Endodermal cell (in vitro differentiated cells): Measurements from ENCODE around the gene KIF1B. TPM values are rescaled to one million over a fixed set of nuclear protein-coding genes. Genes with fewer than 3 reads are reported as not detected.

Source experiments
- DNase-seq: peaks from one replicate; pipeline ENCODE4 v3.0.0-alpha.2; 2017
- H3K27ac ChIP-seq: 2 replicates; pipeline ENCODE4 v1.5.1; 2013; ENCODE audit warnings: mild to moderate bottlenecking, low read depth, low read length, moderate library complexity
- H3K27me3 ChIP-seq: 2 replicates; pipeline ENCODE4 v1.6.1; 2013; ENCODE audit warnings: mild to moderate bottlenecking, low read length, moderate library complexity; ENCODE audit not compliant: insufficient read depth, control insufficient read depth, poor library complexity, severe bottlenecking
- H3K36me3 ChIP-seq: 2 replicates; pipeline ENCODE4 v1.7.0; 2013; ENCODE audit warnings: mild to moderate bottlenecking, low read length, moderate library complexity; ENCODE audit not compliant: control insufficient read depth, insufficient read depth
- H3K4me1 ChIP-seq: one replicate; pipeline ENCODE4 v1.7.0; 2013; ENCODE audit warnings: low read length; ENCODE audit not compliant: control insufficient read depth, insufficient read depth
- H3K4me3 ChIP-seq: 2 replicates; pipeline ENCODE4 v1.5.1; 2013; ENCODE audit warnings: mild to moderate bottlenecking, low read length, moderate library complexity
- H3K9ac ChIP-seq: 2 replicates; pipeline ENCODE4 v1.6.1; 2013; ENCODE audit warnings: mild to moderate bottlenecking, low read length, moderate library complexity; ENCODE audit not compliant: poor library complexity, severe bottlenecking; ENCODE audit errors: extremely low read depth
- H3K9me3 ChIP-seq: 2 replicates; pipeline ENCODE4 v1.6.1; 2013; ENCODE audit warnings: mild to moderate bottlenecking, low read length, moderate library complexity; ENCODE audit not compliant: control insufficient read depth
- H3K27ac Mint-ChIP-seq: 2 replicates; pipeline ENCODE4 v1.8.0; 2020; ENCODE audit warnings: mixed read lengths
- H3K27me3 Mint-ChIP-seq: 2 replicates; pipeline ENCODE4 v1.8.0; 2021; ENCODE audit warnings: mild to moderate bottlenecking, mixed read lengths; ENCODE audit not compliant: insufficient read depth
- H3K36me3 Mint-ChIP-seq: 2 replicates; pipeline ENCODE4 v1.8.0; 2020; ENCODE audit warnings: low read depth, mixed read lengths
- H3K4me1 Mint-ChIP-seq: 2 replicates; pipeline ENCODE4 v1.8.0; 2020; ENCODE audit warnings: mixed read lengths
- H3K4me3 Mint-ChIP-seq: 2 replicates; pipeline ENCODE4 v1.8.0; 2020; ENCODE audit warnings: mild to moderate bottlenecking, moderate library complexity, mixed read lengths
- H3K9me3 Mint-ChIP-seq: 2 replicates; pipeline ENCODE4 v1.8.0; 2020; ENCODE audit warnings: mild to moderate bottlenecking, mixed read lengths
- WGBS, 2 experiments: methylation state at CpG; one replicate each; pipeline versions ENCODE4 v1.1.5 to v1.1.7; 2013; ENCODE audit warnings: missing lambda C conversion rate in 2 of 2, mixed read lengths in 1 of 2; ENCODE audit not compliant: insufficient coverage in 1 of 2, insufficient read length in 1 of 2; 5-methylcytosine and 5-hydroxymethylcytosine counted together
- total RNA-seq, 2 donors: library from RNA; stranded (reverse); fragmentation: NEBNext Ultra II Directional in 1 of 2; extraction: Animal tissue kit (Norgen Biotek cat#: 25700) in 1 of 2; gene quantifications; 2 replicates in 1 of 2; 3 replicates in 1 of 2; pipeline ENCODE4 v1.2.1, GENCODE V29; 2021
- TF ChIP-seq, protein P1 (sequence below): fragments of 200-600 bp; sonication (generic); conservative IDR thresholded peaks from 2 replicates; pipeline ENCODE4 v1.5.0; 2021; ENCODE audit warnings: antibody characterized with exemption, mild to moderate bottlenecking

Gene KIF1B
- total RNA-seq, 2 donors from 2014 or later = 71.5 to 74.2 TPM

DNA sequence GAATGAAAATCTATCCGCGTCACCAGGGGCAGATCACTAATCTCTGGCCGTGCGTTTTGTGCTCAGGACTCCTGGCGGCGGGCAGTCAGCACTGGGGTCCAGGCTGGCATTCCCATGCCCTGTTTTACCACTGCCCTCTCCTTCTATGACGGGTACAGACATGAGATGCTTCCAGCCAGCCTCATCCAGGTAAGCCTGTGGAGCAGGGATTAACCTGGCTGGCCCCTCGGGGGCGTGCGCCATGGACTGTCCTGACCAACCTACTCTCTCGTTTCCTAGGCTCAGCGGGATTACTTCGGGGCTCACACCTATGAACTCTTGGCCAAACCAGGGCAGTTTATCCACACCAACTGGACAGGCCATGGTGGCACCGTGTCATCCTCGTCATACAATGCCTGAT is 209.0 kb downstream of the KIF1B start:
- Histone ChIP-seq H3K36me3 (peaks cover 65% of the 10 kb centered on the region), H3K4me1 (no peaks in the 10 kb centered on the region), H3K27ac (no peak overlapping the region), H3K27me3 (no peaks in the 10 kb centered on the region), H3K9me3 (no peaks in the 10 kb centered on the region), H3K9ac (no peak overlapping the region), H3K4me3 (no peak overlapping the region)
- Mint-ChIP-seq H3K27ac (no peak overlapping the region), H3K36me3 (peaks cover 72% of the 10 kb centered on the region), H3K9me3 (no peaks in the 10 kb centered on the region), H3K27me3 (no peaks in the 10 kb centered on the region), H3K4me3 (no peak overlapping the region), H3K4me1 (peaks cover 6% of the 10 kb centered on the region)
- TF ChIP-seq, protein P1, sequence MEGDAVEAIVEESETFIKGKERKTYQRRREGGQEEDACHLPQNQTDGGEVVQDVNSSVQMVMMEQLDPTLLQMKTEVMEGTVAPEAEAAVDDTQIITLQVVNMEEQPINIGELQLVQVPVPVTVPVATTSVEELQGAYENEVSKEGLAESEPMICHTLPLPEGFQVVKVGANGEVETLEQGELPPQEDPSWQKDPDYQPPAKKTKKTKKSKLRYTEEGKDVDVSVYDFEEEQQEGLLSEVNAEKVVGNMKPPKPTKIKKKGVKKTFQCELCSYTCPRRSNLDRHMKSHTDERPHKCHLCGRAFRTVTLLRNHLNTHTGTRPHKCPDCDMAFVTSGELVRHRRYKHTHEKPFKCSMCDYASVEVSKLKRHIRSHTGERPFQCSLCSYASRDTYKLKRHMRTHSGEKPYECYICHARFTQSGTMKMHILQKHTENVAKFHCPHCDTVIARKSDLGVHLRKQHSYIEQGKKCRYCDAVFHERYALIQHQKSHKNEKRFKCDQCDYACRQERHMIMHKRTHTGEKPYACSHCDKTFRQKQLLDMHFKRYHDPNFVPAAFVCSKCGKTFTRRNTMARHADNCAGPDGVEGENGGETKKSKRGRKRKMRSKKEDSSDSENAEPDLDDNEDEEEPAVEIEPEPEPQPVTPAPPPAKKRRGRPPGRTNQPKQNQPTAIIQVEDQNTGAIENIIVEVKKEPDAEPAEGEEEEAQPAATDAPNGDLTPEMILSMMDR = no peak
- WGBS, 2 experiments = 79 to 90% methylated on average over 5 to 15 of the region's 15 CpGs
- DNase-seq = no peak

DNA sequence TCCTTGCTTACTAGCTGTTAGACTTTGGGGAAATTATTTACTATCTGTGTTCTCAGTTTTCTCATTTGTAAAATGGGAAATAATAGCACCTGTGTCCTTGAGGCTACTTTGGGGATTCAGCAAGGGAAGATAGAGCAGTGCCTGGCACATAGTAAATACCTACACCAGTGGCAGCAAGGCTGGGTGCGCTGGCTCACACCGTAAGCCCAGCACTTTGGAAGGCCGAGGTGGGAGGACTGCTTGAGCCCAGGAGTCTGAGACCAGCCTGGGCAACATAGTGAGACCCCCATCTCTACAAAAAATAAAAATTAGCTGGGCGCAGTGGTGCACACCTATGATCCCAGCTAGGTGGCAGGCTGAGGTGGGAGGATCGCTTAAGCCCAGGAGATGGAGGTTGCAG is 211.3 kb downstream of the KIF1B start:
- peaks cover 48% of the 10 kb centered on the region for H3K36me3 ChIP-seq
- Mint-ChIP-seq H3K27ac (no peak overlapping the region), H3K36me3 (peaks cover 58% of the 10 kb centered on the region), H3K4me1 (peaks cover 7% of the 10 kb centered on the region), H3K9me3 (no peaks in the 10 kb centered on the region), H3K4me3 (no peak overlapping the region), H3K27me3 (no peaks in the 10 kb centered on the region)
- no peaks in the 10 kb centered on the region for H3K4me1 ChIP-seq
- WGBS, 2 experiments = 92 to 97% methylated on average over 4 to 5 of the region's 5 CpGs
- no peak for DNase-seq
- H3K27ac ChIP-seq = no peak overlapping the region
- H3K27me3 ChIP-seq = no peaks in the 10 kb centered on the region
- no peak overlapping the region for H3K4me3 ChIP-seq
- no peaks in the 10 kb centered on the region for H3K9me3 ChIP-seq
- no peak overlapping the region for H3K9ac ChIP-seq
- TF ChIP-seq, protein P1 = no peak

DNA sequence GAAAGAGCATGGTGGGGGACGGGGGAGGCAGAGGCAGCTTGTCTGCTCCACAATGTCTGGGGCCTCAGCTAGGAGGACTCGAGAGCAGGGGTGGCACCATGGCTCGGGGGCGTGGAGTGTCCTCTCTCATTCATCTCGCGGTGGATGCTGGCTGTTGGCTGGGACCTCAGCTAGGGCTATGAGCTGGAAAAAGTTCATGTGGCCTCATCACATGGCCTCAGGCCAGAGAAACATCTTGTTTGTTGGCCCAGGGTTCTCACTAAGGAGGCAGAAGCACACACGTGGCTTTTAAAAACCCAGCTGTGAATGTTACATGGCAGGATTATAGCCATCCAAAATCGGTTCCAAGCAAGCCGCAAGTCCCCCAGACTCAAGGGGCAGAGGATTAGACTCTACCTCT is 213.7 kb downstream of the KIF1B start:
- DNase-seq = no peak

More for the DNA sequence above, 213.7 kb downstream of the KIF1B start:
- 86 to 91% methylated on average over 9 of the region's 9 CpGs for WGBS, 2 experiments
- Mint-ChIP-seq H3K36me3 (peaks cover 36% of the 10 kb centered on the region), H3K9me3 (no peaks in the 10 kb centered on the region), H3K27ac (peak overlapping the region; percentile 68), H3K4me1 (peaks cover 8% of the 10 kb centered on the region), H3K4me3 (no peak overlapping the region), H3K27me3 (no peaks in the 10 kb centered on the region)
- H3K27ac ChIP-seq = no peak overlapping the region
- H3K9ac ChIP-seq = no peak overlapping the region
- TF ChIP-seq, protein P1 = no peak
- no peak overlapping the region for H3K4me3 ChIP-seq
- peaks cover 25% of the 10 kb centered on the region for H3K36me3 ChIP-seq
- H3K4me1 ChIP-seq = no peaks in the 10 kb centered on the region
- H3K27me3 ChIP-seq = no peaks in the 10 kb centered on the region
- H3K9me3 ChIP-seq = no peaks in the 10 kb centered on the region
